H1 (cell line): Measurements from ENCODE around the gene CIT.

ENCODE experiments used
- EZH2 ChIP-seq: fragments of 200-600 bp; sonication (generic); IDR thresholded peaks from 2 replicates; pipeline ENCODE4 v1.7.1; 2012; ENCODE audit warnings: low read depth, mild to moderate bottlenecking, moderate library complexity, low read length, inconsistent platforms; ENCODE audit not compliant: severe bottlenecking
- MAX ChIP-seq: IDR thresholded peaks from 2 replicates; pipeline ENCODE4 v1.6.1; 2012; ENCODE audit warnings: inconsistent platforms
- POLR2AphosphoS5 ChIP-seq: IDR thresholded peaks from 2 replicates; pipeline ENCODE4 v1.6.1; 2011; ENCODE audit warnings: low read depth, low read length
- SIN3A ChIP-seq, 2 experiments: IDR thresholded peaks in 1 of 2; conservative IDR thresholded peaks in 1 of 2; 2 replicates each; pipeline ENCODE4 v1.6.1; 2011 to 2012; ENCODE audit warnings: low read length in 2 of 2, improper control_type of control experiment in 1 of 2, low read depth in 1 of 2, mild to moderate bottlenecking in 1 of 2

DNA sequence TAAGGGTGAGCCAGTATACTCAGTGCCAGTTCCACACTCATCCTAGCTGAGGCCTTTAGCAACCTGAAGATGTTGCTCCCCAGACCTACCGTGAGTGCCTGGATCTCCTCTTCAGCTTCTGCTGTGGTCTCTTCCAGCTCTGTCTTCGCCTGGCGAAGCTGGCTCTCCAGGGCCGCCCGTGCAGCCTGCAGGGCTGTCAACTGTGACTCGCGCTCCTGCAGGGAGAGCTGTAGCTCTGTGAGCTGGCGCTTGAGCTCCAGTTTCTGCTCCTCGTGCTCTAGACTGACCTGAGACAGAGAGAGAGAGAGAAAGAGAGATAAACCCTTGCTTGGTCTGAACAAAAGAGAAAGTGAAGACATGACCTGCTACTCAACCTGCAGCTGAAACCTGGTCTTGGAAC, 125.2 kb downstream of the CIT start:
- TF ChIP-seq POLR2AphosphoS5 (no peak), SIN3A (conservative IDR thresholded peaks at IDR 0.05 in 1 of 2, IDR thresholded peaks at IDR 0.05 in 1 of 2; ENCODE audit: low read depth in 1 of 2, low read length in 2 of 2) (no peak), EZH2 (no peak), MAX (no peak)
